Ramos (cell line): ENCODE measurements around the gene PPIL4.

Source experiments
- in situ Hi-C: fragments of 300-500 bp; cut with MboI; formaldehyde crosslinking; loops from one replicate; pipeline ENCODE4 v1.14.3; 2022; ENCODE audit warnings: low sequenced_read_pairs; ENCODE audit not compliant: unreplicated experiment

The PPIL4 gene

DNA sequence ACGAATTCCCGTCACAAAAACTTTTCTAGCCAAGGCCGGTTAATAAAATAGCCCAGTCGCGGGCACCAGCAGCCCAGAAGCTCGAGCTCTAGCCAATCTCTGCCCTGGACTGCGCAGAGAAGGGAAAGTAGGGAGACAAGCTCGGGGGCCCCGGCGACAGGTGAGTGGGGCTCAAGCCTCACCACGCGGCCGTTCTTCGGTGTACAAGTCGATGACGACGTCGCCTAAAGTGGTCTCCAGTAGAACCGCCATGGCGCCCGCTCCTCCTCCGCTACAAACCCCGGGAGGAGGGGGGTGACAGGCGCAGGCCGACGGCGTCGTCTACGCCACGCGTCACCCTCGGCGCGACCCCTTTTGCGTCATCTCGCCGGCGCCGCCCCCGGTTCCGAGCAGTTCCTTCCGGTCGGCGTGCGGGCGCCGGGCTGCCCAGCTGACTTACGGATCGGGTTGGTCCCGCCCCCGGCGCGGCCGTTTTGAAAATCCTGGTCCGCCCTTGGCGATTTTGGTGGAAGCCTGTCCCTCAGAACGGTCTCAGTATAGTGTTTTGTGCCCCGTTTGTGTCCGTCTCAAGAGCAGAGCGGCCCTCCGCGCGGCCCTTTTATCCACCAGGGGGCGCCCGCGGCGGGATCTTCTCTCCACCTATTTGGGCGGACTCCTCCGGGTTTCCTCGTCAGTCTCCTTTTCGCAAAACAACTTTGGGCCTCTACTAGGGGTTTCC lies at the start of gene PPIL4:
Gene PPIL4 (minus strand): TSS at position 290 of the 718 bp plus-strand sequence. CDS start 38 bp downstream, at position 252.
- in situ Hi-C loops, result no loop called here

GRCh38 chr6:149593408-149593807 lies 47.6 kb upstream of the PPIL4 start:
- in situ Hi-C loops, result no loop called here

DNA sequence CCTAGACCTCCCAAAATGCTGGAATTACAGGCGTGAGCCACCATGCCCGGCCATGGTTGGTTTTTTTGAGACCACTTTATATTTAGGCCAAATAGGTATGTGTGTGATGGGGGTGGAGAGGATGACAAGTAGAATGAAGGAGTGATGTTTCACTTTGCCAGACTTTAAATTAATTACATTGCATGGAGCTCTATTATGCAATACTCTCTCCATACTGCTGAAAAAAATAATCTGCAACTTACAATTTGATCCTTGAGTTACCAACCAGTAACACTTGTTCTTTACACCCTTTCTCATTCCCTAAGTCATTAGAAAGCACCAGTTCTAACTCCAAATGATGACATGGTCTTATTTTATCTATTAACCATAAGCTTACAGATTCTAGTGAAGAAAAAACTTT lies 47.1 kb upstream of the PPIL4 start:
- in situ Hi-C loops, result no loop called here

DNA sequence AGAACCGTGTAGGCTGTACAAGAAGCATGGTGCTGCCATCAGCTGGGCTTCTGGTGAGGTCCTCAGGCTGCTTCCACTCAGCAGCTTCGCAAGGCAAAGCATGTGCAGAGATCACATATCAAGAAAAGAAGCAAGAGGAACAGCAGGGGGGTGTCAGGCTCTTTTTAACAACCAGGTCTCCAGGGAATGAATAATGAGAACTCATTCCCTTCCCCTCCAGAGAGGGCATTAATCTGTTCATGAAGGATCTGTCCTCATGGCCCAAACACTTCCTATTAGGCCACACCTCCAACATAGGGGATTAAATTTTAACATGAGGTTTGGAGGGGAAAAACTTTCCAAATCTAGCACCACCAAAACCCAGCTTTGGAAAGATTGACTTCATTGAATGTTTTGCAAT lies 40.3 kb upstream of the PPIL4 start:
- in situ Hi-C loops, result no loop called here

DNA sequence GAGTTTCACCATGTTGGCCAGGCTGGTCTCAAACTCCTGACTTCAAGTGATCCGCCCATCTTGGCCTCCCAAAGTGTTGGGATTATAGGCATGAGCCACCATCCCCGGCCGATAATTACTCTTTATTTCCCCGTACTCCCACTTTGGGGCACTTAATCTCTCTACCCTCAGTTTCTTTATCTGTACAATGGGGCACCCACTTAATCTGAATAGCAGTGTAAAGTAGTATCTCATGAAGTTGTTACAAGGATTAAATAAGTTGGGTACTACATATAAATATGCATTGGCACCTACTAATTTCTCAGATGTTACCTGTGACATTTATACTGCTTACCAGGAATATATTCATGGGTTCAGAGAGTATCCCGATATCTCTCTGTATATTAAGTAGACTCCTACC lies 35.5 kb upstream of the PPIL4 start:
- in situ Hi-C loops, result no loop called here

GRCh38 chr6:149580880-149581279 lies 35.0 kb upstream of the PPIL4 start:
- in situ Hi-C loops, result no loop called here

DNA sequence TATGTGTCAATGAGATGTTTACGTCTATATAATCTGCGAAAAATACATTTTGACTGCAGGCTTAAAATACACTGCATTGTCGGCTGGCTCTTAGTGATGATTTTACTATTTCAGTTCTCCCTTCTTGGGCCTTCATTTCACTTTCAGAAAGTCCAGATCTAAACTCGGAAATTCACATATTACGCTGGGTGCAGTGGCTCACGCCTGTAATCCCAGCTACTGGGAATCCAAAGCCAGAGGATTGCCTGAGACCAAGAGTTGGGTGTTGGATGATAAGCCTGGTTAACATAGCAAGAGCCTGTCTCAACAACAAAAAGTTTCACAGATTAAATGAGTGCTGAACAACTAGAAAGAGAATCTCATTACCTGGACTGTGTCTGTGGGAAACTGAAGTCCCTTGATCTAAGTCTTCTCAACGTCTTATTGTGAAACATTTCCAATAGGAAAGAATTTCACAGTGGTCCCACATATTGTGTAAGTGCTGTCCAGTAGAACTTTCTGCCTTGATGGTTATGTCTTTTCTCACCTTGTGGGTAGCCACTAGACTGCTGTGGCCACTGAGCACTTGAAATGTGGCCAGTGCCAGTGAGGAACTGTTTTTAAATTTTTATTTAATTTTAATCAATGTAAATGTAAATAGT lies 22.2 kb upstream of the PPIL4 start:
- in situ Hi-C loops, result no loop called here

DNA sequence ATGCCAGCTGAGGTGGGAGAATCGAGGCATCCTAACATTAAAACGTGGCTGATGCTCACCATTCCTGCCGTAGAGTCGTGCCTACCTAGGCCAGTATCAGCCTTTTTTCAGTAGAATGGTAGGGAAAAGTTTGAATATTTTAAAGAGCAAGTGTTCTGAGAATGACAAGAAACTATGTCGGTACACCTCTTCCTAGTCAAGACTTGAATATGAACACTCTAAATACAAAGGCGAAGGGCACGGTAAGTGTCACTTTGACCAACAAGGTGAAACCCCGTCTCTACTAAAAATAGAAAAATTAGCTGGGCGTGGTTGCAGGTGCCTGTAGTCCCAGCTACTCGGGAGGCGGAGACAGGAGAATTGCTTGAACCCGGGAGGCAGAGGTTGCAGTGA lies 21.3 kb upstream of the PPIL4 start:
- in situ Hi-C loops, result no loop called here

DNA sequence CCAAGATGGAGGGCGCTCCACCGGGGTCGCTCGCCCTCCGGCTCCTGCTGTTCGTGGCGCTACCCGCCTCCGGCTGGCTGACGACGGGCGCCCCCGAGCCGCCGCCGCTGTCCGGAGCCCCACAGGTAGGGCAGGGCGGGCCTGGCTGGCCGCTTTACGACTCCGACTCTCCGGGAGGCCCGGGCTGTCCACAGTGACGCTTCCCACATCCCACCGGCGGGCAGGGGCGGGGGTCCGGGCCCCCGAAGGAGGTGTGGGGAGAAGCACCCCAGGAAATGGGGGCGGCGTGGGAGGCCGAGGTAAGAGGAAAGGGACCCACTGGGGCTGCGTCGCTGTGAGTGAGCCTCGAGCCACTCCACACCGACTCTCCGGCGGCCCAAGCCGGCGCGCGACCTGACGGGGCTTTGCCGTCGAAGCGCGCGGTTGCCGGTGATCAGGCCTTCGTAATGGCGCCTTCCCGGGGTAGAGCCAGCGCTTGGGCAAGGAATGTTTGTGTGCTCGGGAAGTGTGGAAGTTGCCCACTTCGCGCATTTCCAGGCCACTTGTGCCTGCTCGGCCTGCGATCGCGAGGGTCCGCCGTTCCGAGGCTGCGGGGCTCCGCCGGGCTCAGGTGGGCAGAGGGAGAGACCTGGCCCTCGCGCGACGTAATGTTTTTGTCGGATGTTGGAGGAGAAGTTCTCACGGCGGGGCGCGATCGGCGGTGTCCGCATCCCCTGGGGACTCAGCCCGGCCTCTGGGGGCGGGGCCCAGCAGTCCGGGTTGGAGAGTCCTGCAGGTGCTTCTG lies 20.8 kb upstream of the PPIL4 start:
- in situ Hi-C loops, result no loop called here

DNA sequence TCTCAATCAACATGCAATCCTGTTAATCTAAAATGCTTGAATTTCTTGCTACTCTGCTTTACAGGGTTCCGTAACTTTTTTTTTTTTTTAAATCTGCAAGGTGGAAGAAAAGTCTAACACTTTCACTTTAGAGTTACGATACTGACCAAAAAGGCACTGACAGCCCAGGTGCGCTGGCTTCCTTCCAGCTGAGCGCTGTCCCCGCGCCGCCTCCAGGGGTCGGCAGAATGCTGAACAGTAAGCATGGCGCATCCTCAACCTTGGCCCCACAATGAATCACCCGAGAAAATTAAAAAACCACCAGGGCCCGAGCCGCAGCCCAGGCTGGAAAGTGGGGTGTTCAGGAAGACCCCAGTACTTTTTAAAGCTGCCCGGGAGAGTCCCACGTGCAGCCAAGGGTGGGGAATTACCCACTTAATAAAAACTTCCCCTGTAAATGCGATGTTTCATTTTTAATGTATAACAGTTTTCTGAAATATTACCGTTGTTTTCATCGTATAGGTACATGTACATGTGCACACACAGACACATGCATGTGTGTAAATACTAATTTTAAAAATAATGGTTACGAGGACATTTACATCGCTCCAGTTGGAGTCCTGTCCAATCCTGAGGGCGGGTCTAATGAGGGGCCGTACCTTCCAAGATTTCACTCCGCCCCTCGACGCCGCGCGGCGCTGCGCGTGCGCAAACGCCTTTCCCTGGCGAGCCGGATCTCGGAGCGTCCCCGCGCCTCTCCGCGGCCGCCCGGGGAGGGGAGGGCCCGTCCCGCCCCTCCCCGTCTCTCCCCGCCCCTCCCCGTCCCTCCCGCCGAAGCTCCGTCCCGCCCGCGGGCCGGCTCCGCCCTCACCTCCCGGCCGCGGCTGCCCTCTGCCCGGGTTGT lies 19.9 kb upstream of the PPIL4 start, which contains the start of gene GINM1:
Gene GINM1 (plus strand): TSS at position 849 of the 883 bp plus-strand sequence. CDS start 40 bp downstream, outside the sequence.
- in situ Hi-C loops, result no loop called here

DNA sequence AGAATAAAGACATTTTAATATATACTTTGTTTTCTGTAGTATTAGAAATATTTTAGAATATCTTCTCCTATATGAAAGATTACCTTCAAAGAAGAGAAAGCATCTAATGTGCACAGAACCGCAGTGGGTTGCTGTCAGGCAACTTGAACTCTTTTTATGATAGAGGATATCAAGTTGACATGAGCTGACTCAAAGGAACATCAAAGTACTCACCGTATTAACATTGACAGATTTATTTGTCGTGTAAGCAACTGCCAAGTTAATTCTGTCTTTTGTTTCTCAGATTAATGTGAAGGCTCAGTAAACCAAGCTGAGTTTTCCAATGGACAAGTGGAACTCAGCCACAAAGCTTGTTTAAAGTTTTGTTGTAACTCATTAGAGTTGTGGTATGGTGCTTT lies 18.1 kb upstream of the PPIL4 start:
- in situ Hi-C loops, result no loop called here

DNA sequence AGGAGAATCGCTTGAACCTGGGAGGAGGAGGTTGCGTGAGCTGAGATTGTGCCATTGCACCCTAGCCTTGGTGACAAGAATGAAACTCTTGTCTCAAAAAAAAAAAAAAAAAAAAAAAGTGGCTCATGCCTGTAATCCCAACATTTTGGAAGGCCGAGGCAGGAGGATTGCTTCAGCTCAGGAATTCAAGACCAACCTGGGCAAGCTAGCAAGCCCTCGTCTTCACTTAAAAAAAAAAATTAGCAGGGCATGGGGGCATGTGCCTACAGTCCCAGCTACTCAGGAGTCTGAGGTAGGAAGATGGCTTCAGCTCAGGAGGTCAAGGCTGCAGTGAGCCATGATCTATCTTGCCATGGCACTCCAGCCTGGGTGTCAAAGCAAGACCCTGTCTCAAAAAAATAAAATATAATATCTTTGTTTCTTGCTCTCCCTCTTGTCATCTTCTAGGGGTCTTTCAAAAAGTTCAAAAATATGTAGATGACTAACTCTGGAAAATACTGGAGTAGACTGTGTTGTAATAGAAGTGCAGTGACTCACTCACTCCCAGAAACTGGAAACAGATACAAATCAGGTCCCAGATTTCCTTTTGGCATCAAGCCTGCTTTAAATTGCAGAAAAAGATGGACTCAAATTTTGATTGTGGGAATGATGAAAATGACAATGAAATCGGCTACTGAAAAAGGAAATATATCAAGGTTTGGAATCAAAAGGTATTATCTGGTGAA lies 17.5 kb upstream of the PPIL4 start:
- in situ Hi-C loops, result no loop called here

- in situ Hi-C loops, result no loop called here
Measured at GRCh38 chr6:149560736-149561135, 14.9 kb upstream of the PPIL4 start.

DNA sequence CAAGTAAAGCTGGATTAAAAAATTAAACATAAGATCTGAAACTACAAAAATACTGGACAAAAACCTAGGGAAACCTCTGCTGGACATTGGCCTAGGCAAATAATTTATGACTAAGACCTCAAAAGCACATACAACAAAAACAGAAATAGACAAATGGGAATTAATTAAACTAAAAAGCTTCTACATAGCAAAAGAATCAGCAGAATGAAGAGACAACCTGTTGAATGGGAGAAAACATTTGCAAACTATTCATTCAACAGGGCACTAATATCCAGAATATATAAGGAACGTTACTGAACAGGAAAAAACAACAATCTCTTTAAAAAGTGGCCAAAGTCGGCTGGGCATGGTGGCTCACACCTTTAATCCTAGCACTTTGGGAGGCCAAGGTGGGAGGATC lies 13.5 kb upstream of the PPIL4 start:
- in situ Hi-C loops, result no loop called here

DNA sequence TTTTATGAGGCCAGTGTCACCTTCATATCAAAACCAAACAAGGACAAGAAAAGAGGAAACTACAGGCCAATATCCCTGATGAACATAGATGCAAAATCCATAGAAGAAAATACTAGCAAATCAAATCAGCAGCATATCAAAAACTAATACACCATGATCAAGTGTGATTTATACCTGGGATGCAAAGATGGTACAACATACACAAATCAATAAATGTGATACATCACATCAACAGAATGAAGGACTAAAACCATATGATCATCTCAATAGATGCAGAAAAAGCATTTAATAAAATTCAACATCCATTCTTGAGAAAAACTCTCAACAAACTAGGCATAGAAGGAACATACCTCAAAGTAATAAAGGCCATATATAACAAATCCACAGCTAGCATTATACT lies 12.2 kb upstream of the PPIL4 start:
- in situ Hi-C loops, result no loop called here

- in situ Hi-C loops, result no loop called here
Measured at GRCh38 chr6:149551920-149552319, 6.1 kb upstream of the PPIL4 start.

DNA sequence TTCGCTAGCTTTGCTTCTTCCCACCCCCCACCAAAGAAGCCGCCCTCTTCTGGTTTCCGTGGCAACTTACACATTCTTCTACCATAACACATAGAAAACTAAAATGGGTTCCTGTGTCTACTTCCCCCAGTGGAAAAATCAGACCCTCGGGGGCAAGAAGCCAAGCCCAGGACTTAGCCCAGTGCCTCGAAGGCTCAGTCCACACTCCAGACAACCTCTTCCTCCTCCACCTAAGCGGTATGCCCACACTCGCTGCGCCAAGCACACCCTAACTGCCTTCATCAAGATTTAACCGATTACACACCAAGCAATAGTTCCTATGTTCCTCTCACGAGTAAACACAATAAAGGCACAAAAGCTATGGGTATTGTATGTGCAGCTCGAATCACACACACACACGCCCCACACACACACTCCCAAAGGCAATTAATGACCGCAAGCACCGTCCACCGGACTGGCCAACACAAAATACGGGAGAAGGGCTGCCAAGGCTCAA lies 537 bp downstream of the PPIL4 start:
- in situ Hi-C loops, result no loop called here

DNA sequence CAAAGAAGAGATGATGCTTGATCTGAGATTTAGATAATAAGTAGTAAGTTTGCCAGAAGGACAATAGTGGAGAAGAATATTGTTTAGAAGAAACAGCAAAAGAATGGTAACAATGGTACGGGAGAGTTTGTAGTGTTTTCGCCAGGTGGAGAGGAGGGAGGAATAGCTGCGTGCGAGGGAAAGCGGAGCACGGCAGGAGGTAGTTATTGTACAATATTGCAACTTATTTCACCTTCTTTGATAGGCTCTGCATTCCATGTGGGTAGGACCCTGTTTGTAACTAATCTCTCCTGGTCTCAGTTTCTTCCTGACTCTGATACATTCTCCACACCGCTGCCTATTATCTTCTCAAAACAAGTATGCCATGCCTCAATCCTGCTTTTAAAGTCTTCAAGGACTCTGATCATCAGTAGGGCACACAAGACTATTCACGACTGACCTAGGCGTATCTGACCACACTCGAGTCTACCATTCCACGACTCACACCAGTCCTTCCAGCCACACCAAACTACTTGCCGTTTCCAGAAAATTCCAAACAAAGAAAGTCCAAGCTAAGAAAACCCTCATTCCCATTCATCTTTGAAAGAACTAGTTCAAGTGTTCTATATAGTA lies 1.1 kb downstream of the PPIL4 start:
- in situ Hi-C loops, result no loop called here

DNA sequence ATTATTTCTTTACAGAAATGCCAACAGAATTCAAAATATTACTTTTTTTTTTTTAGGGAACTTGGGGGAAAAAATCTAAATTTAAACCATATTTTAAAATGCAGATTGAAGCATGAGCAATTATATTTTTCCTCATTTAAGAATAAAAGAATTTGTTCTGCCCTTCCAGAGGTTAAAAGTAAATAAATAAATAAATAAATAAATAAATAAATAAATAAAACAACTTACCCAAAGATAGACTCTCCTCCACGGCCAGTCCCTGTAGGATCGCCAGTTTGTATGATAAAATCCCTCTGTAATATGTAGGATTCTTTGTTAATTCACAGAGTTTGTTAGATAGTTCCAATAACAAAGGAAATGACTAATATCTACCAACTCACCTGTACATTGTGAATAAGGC lies 4.7 kb downstream of the PPIL4 start:
- in situ Hi-C loops, result no loop called here
